ENCODE measurements around the gene EIF4A3. TPM values are rescaled to one million over a fixed set of nuclear protein-coding genes. Genes with fewer than 3 reads are reported as not detected.

EIF4A3 gene
- total and polyA plus RNA-seq, 9 of the 15 experiments (the other 6 are each of a cell fraction or from before 2014, with no cell fraction given) = 62.7 to 171 (median 127) TPM

GRCh38 chr17:80133626-80133970 is 13.3 kb downstream of the EIF4A3 start:
- 0 out of 2 replicates have a peak, but pooled peaks cover 3% of the 10 kb centered on the region for H4K20me1 ChIP-seq (replicated peaks; ENCODE audit: control insufficient read depth, insufficient read depth, low read length)
- ATAC-seq (no peak; the same call in 2 of the 3 replicates), DNase-seq (ENCODE audit: extremely low read depth in 1 of 4, low spot score in 3 of 4) (no peak), FAIRE-seq (no peak)
- no peak overlapping the region for H2AFZ ChIP-seq (ENCODE audit: low read depth, low read length)
- no peaks in the 10 kb centered on the region for H3K79me2 ChIP-seq (ENCODE audit: control insufficient read depth, insufficient read depth, low read length)
- no peaks in the 10 kb centered on the region; the same call in 1 of the 2 replicates for H3K9me3 ChIP-seq (replicated peaks; ENCODE audit: control insufficient read depth, insufficient read depth, low read depth, low read length)
- intact Hi-C loops (cut with micrococcal nuclease) = no loop called here
- H3K9ac ChIP-seq (ENCODE audit: insufficient read depth in 1 of 2, low read depth in 2 of 2, low read length in 2 of 2) = no peak overlapping the region
- no peaks in the 10 kb centered on the region for H3K4me1 ChIP-seq (replicated peaks in 1 of 2; ENCODE audit: control insufficient read depth in 2 of 2, insufficient read depth in 2 of 2, low read length in 2 of 2)
- CTCF ChIA-PET (ENCODE audit: low intra/inter-chr PET ratio) = interaction anchor here (0.7 kb wide), 1 partner anchor 102 kb away, joined by 3 read pairs; no protein-coding TSS in a partner anchor
- WGBS (ENCODE audit: insufficient coverage, low coverage, missing lambda C conversion rate) = 96% methylated on average over 6 of the region's 6 CpGs
- TF ChIP-seq POLR2A (conservative IDR thresholded peaks at IDR 0.05) = peak; percentile 11; the same call in 1 of the 2 replicates
- no peak for TF ChIP-seq RHOXF2B (CRISPR knock-in tag; conservative IDR thresholded peaks at IDR 0.05)
- TF ChIP-seq POLR2G (IDR thresholded peaks at IDR 0.05; ENCODE audit: low read depth, low read length) = 0 out of 2 replicates have a peak, but pooled peaks have one; percentile 18
- peaks cover 57% of the 10 kb centered on the region for H3K36me3 ChIP-seq (ENCODE audit: control insufficient read depth, insufficient read depth, low read length)
- H3K9me1 ChIP-seq (ENCODE audit: control insufficient read depth, insufficient read depth, low read length) = no peaks in the 10 kb centered on the region
- H3K27me3 ChIP-seq (ENCODE audit: control insufficient read depth in 2 of 2, insufficient read depth in 2 of 2, low read length in 2 of 2) = no peaks in the 10 kb centered on the region
- no peak overlapping the region for H3K27ac ChIP-seq (ENCODE audit: extremely low read depth, low read depth, low read length)
- H3K4me2 ChIP-seq (ENCODE audit: insufficient read depth, low read length) = no peak overlapping the region
- no TSS peak for BruUV-seq (replicated peaks)
- H3K4me3 ChIP-seq = no peak overlapping the region
- POLR2A ChIA-PET = interaction anchor here (0.5 to 4.1 kb wide), 4 partner anchors 10 to 121 kb away, joined by 3 to 38 read pairs (median 4); no protein-coding TSS in a partner anchor
- in situ Hi-C loops (cut with MboI) = no loop called here

GRCh38 chr17:80132906-80133625 is 13.9 kb downstream of the EIF4A3 start:
- Histone ChIP-seq H3K4me3 (no peak overlapping the region), H3K4me2 (ENCODE audit: insufficient read depth, low read length) (no peak overlapping the region), H3K4me1 (replicated peaks in 1 of 2; ENCODE audit: control insufficient read depth in 2 of 2, insufficient read depth in 2 of 2, low read length in 2 of 2) (no peaks in the 10 kb centered on the region), H3K9me3 (replicated peaks; ENCODE audit: control insufficient read depth, insufficient read depth, low read depth, low read length) (no peaks in the 10 kb centered on the region; the same call in 1 of the 2 replicates), H3K36me3 (ENCODE audit: control insufficient read depth, insufficient read depth, low read length) (peaks cover 51% of the 10 kb centered on the region), H4K20me1 (replicated peaks; ENCODE audit: control insufficient read depth, insufficient read depth, low read length) (0 out of 2 replicates have a peak, but pooled peaks cover 3% of the 10 kb centered on the region), H2AFZ (ENCODE audit: low read depth, low read length) (no peak overlapping the region), H3K27me3 (ENCODE audit: control insufficient read depth in 2 of 2, insufficient read depth in 2 of 2, low read length in 2 of 2) (peaks cover 0 to under 1% of the 10 kb centered on the region in 2 experiments; a peak in 2 of 5 replicates), H3K27ac (ENCODE audit: extremely low read depth, low read depth, low read length) (no peak overlapping the region), H3K9ac (ENCODE audit: insufficient read depth in 1 of 2, low read depth in 2 of 2, low read length in 2 of 2) (no peak overlapping the region), H3K9me1 (ENCODE audit: control insufficient read depth, insufficient read depth, low read length) (no peaks in the 10 kb centered on the region), H3K79me2 (ENCODE audit: control insufficient read depth, insufficient read depth, low read length) (no peaks in the 10 kb centered on the region)
- POLR2A ChIA-PET = interaction anchor here (0.5 to 4.1 kb wide), 4 partner anchors 9 to 122 kb away, joined by 3 to 38 read pairs (median 4); no protein-coding TSS in a partner anchor
- BruUV-seq (replicated peaks) = no TSS peak
- DNase-seq (ENCODE audit: extremely low read depth in 1 of 4, low spot score in 3 of 4) (peak in 1 of 4 experiments; percentile 10), ATAC-seq (peak; percentile 62), FAIRE-seq (peak; percentile 32)
- intact Hi-C loops (cut with micrococcal nuclease) = no loop called here
- CTCF ChIA-PET (ENCODE audit: low intra/inter-chr PET ratio) = interaction anchor here (0.7 kb wide), 1 partner anchor 102 kb away, joined by 3 read pairs; no protein-coding TSS in a partner anchor
- in situ Hi-C loops (cut with MboI) = no loop called here
- 89% methylated on average over 5 of the region's 5 CpGs for WGBS (ENCODE audit: insufficient coverage, low coverage, missing lambda C conversion rate)
- TF ChIP-seq CLOCK (CRISPR knock-in tag; IDR thresholded peaks at IDR 0.05; ENCODE audit: borderline replicate concordance) (no peak), BRCA1 (IDR thresholded peaks at IDR 0.05) (no peak), BRCA1 (CRISPR knock-in tag; IDR thresholded peaks at IDR 0.05) (no peak), POLR2A (conservative IDR thresholded peaks at IDR 0.05) (peak; percentile 44; the same call in 1 of the 2 replicates)
